Astrocyte of the cerebellum (primary cell): Measurements from ENCODE around the gene TSGA10IP.

Experiments
- DNase-seq: peaks from one replicate; pipeline ENCODE4 v3.0.0-alpha.2; 2011; ENCODE audit warnings: low read depth
- H3K4me3 ChIP-seq: 2 replicates; pipeline ENCODE4 v1.5.1; 2011; ENCODE audit warnings: mild to moderate bottlenecking, low read depth, low read length, moderate library complexity
- in situ Hi-C: cut with HindIII; loops from 2 replicates; pipeline ENCODE4 v1.10.0; 2017; ENCODE audit warnings: low sequenced_read_pairs
- TF ChIP-seq, protein P1 (sequence below): IDR thresholded peaks from 2 replicates; pipeline ENCODE4 v1.5.1; 2012; ENCODE audit warnings: low read length, low read depth, moderate library complexity, mild to moderate bottlenecking; ENCODE audit errors: missing control alignments

TSGA10IP gene

DNA sequence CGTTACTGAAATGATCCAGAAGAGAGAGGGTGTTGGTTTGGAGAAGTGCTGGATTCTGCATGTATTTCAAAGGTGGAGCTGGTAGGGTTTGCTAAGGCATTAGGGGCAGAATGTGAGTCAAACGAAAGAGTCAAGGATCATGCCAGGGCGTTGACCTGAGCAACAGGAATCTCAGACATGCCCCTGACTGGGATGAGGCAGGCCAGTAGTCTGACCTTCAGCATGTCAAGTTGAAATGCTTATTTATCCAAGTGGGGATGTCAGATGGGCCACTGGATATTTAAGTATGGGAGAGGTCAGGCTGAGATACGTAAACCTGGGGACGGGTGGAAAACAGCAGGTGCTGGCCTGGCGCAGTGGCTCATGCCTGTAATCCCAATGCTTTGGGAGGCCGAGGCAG is 2.7 kb upstream of the TSGA10IP start:
- H3K4me3 ChIP-seq, result no peak overlapping the region
- in situ Hi-C loops, result no loop called here
- TF ChIP-seq, protein P1, sequence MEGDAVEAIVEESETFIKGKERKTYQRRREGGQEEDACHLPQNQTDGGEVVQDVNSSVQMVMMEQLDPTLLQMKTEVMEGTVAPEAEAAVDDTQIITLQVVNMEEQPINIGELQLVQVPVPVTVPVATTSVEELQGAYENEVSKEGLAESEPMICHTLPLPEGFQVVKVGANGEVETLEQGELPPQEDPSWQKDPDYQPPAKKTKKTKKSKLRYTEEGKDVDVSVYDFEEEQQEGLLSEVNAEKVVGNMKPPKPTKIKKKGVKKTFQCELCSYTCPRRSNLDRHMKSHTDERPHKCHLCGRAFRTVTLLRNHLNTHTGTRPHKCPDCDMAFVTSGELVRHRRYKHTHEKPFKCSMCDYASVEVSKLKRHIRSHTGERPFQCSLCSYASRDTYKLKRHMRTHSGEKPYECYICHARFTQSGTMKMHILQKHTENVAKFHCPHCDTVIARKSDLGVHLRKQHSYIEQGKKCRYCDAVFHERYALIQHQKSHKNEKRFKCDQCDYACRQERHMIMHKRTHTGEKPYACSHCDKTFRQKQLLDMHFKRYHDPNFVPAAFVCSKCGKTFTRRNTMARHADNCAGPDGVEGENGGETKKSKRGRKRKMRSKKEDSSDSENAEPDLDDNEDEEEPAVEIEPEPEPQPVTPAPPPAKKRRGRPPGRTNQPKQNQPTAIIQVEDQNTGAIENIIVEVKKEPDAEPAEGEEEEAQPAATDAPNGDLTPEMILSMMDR, result no peak
- no peak for DNase-seq

DNA sequence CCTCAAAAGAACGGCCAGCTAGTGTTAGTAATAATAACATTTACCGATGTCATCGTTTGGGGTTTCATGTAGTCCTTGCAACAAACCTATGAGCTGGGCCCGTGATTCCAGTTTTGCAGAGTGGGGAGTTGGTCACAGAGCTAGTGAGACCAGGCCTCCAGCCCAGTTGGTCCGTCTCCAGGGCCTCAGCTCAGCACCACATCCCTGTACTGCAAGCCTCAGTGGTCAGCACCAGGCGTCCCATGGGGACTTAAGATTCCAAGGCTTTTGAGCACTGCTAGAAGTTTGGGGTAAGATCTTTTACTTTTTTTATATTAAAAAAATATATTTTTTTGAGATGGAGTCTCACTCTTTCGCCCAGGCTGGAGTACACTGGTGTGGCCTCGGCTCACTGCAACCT is 1.1 kb upstream of the TSGA10IP start:
- in situ Hi-C loops, result no loop called here
- TF ChIP-seq, protein P1, result no peak
- no peak for DNase-seq
- H3K4me3 ChIP-seq, result no peak overlapping the region

DNA sequence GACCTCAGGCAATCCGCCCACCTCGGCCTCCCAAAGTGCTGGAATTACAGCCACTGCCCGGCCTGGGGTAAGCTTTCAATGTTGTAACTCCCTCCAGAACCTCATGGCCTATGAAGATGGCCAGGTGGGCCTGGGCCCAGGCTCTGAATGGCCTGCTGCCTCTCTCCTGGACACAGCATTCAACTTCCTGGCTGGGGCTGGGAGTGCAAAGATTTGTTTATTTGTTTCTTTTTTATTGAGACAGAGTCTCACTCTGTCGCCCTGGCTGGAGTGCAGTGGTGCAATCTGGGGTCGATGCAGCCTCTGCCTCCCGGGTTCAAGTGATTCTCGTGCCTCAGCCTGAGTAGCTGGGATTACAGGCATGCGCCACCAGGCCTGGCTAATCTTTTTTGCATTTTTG is 513 bp upstream of the TSGA10IP start:
- H3K4me3 ChIP-seq, result no peak overlapping the region
- in situ Hi-C loops, result no loop called here
- no peak for DNase-seq
- TF ChIP-seq, protein P1, result no peak

DNA sequence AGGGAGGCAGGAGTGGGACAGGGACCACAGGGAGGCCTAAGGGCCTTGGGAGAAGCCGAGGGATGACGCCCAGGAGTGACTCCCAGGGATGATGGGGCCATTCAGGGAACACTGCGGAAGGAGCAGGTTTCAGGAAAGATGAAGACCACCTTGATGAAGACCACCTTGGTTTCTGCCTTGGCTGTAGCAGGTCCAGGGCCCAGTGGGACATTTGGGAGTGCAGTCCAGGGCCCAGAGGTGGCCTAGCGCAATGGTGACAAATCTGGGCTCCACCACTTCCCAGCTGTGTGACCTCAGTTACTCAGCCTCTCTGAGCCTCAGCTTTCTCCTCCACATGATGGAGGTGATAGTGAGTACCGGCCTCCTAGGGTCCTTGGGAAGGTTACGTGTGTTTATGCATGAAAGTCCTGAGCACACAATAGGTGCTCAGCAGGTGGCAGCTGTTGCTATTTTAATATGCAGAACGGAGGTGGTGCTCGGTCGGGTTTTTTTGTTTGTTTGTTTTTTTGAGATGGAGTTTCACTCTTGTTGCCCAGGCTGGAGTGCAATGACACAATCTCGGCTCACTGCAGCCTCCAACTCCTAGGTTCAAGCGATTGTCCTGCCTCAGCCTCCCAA is 770 bp downstream of the TSGA10IP start:
- TF ChIP-seq, protein P1, result no peak
- in situ Hi-C loops, result no loop called here
- H3K4me3 ChIP-seq, result no peak overlapping the region
- DNase-seq, result no peak

DNA sequence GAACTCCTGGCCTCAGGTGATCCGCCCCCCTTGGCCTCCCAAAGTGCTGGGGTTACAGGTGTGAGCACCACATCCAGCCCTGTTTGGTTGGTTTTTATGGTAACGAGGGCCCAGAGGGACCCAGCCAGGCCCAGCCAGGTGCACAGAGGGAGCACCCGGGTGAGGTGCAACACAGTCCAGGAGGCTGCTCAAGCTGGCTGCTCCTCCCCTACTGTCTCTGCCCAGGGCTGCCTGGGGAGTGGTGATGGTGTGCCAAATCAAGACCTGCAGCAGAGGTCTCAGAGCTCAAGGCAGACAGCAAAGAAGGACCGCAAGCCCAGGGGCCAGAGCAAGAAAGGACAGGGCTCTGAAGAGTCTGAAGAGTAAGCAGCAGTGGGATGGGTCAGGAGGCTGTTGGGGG is 1.4 kb downstream of the TSGA10IP start:
- in situ Hi-C loops, result no loop called here
- no peak overlapping the region for H3K4me3 ChIP-seq
- TF ChIP-seq, protein P1, result no peak
- DNase-seq, result no peak

DNA sequence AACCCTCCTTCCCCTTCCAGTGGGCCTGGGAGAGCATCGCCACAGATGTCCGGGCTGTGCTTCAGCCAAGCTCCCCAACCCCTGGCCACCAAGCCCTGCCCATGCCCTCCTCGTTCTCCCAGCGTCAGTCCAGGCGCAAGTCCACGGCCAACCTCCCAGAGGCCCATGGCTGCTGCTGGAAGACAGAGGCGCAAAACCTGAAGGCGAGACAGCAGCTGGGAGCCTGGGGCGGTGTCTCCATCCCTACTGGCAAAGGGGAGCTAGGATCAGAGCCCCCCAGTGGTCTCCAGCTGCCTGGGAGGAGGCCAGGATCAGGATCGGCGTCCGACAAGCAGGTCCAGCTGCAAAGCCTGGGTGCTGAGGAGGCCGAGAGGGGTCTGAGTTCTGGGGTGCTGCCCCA is 1.9 kb downstream of the TSGA10IP start:
- no peak overlapping the region for H3K4me3 ChIP-seq

More for the DNA sequence above, 1.9 kb downstream of the TSGA10IP start:
- TF ChIP-seq, protein P1, result no peak
- DNase-seq, result no peak
- in situ Hi-C loops, result no loop called here
